ENCODE measurements around the gene GDF3.
"Not testable (repeated sequence)": the region's sequence is repeated elsewhere in the genome, so short reads cannot be mapped to it uniquely, and the experiment has no call there.

GDF3 gene

GRCh38 chr12:7675455-7675854, 20.1 kb downstream of the GDF3 start:
- in situ Hi-C loops (cut with MboI; ENCODE audit: low pct_unique_long_range_greater_than_20kb, low sequenced_read_pairs) = not testable (repeated sequence)
- peak; percentile 81 for DNase-seq

GRCh38 chr12:7668171-7668570, 27.4 kb downstream of the GDF3 start:
- DNase-seq = no peak
- in situ Hi-C loops (cut with MboI; ENCODE audit: low pct_unique_long_range_greater_than_20kb, low sequenced_read_pairs) = no loop called here

- DNase-seq = peak; percentile 86
- in situ Hi-C loops (cut with MboI; ENCODE audit: low pct_unique_long_range_greater_than_20kb, low sequenced_read_pairs) = no loop called here
Measured at GRCh38 chr12:7667125-7667524, 28.4 kb downstream of the GDF3 start.

GRCh38 chr12:7666595-7666994, 29.0 kb downstream of the GDF3 start:
- no peak for DNase-seq
- in situ Hi-C loops (cut with MboI; ENCODE audit: low pct_unique_long_range_greater_than_20kb, low sequenced_read_pairs) = no loop called here

DNA sequence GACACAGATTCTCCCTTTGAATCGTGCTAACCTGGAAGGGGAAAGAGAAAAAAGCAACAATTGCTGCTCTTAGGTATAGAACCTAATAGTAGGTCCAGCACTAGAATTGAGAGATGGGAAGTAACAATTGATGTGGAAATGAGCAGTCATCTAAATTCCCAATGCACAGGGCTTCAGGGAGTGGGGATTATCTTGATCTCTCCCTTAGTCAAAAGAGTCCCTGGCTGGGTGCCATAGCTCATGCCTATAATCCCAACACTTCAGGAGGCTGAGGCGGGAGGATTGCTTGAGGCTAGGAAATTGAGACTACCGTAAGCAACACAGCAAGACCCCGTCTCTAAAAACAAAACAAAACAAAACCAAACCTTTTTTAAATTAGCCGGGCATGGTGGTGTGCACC, 33.8 kb downstream of the GDF3 start:
- no peak for DNase-seq
- in situ Hi-C loops (cut with MboI; ENCODE audit: low pct_unique_long_range_greater_than_20kb, low sequenced_read_pairs) = no loop called here

GRCh38 chr12:7656121-7656520, 39.5 kb downstream of the GDF3 start:
- in situ Hi-C loops (cut with MboI; ENCODE audit: low pct_unique_long_range_greater_than_20kb, low sequenced_read_pairs) = no loop called here
- DNase-seq = no peak

- DNase-seq = no peak
- in situ Hi-C loops (cut with MboI; ENCODE audit: low pct_unique_long_range_greater_than_20kb, low sequenced_read_pairs) = no loop called here
Measured at GRCh38 chr12:7650091-7650490, 45.5 kb downstream of the GDF3 start.

DNA sequence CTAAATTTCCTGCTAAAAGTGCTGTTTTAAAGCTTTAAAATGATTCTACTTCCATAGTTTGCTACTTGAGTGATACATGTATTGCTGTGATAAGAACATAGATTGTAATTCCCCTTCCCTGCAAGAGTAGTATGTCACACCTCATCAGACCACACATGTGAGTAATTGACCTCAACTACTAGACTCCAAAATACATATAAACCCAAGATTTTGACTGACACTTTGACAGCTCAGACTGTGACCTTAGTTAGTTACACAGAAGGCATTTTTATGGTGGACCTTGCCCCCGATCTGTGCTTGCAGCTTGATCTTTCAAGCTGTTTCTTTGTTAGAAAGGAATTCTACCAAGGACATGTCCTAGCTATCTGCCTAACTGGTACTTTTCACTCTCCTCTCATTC, 48.5 kb downstream of the GDF3 start:
- in situ Hi-C loops (cut with MboI; ENCODE audit: low pct_unique_long_range_greater_than_20kb, low sequenced_read_pairs) = loop anchor here (25.0 kb wide), 1 partner anchor 435 kb away; no protein-coding TSS in a partner anchor
- no peak for DNase-seq

DNA sequence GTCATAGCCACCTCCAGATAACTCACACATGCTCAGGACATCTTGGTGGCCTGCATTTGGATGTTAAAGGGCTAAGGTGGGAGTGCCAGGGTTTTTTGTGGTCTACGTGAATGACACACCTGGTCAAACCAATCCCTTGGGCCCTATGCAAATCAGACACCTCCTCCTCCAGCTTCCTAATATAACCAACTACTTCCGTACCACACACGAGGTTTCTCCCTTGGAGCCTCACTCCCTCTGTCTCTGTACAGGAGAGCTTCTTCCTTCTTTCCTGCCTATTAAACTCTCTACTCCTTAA, 49.4 kb downstream of the GDF3 start:
- in situ Hi-C loops (cut with MboI; ENCODE audit: low pct_unique_long_range_greater_than_20kb, low sequenced_read_pairs) = loop anchor here (25.0 kb wide), 1 partner anchor 434 kb away; no protein-coding TSS in a partner anchor

GRCh38 chr12:7645395-7646177, 50.0 kb downstream of the GDF3 start:
- in situ Hi-C loops (cut with MboI; ENCODE audit: low pct_unique_long_range_greater_than_20kb, low sequenced_read_pairs) = loop anchor here (25.0 kb wide), 1 partner anchor 433 kb away; no protein-coding TSS in a partner anchor
- DNase-seq = peak; percentile 48

More for the DNA sequence above, 49.4 kb downstream of the GDF3 start:
- DNase-seq = no peak

DNA sequence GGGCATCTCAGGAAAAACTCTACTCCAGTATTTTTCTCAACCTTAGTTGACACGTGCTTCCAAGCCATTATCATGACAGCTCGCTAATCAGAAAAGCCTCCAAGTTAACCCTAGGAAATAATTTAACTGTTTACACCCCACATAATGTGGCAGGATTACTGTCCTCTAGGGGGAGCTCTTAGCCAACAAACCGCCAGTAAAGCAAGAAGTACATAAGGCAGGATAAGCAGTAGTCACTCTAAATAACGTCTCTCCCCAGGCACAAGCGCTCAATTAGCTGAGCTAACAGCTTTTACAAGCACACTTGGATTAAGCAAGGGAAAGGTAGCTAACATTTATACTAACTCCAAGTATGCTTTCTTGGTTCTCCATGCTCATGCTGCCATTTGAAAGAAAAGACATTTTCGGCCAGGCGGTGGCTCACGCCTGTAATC, 52.7 kb downstream of the GDF3 start:
- DNase-seq = peak; percentile 50
- in situ Hi-C loops (cut with MboI; ENCODE audit: low pct_unique_long_range_greater_than_20kb, low sequenced_read_pairs) = loop anchor here (25.0 kb wide), 1 partner anchor 431 kb away; no protein-coding TSS in a partner anchor

GRCh38 chr12:7642287-7642686, 53.3 kb downstream of the GDF3 start:
- in situ Hi-C loops (cut with MboI; ENCODE audit: low pct_unique_long_range_greater_than_20kb, low sequenced_read_pairs) = loop anchor here (25.0 kb wide), 1 partner anchor 430 kb away; no protein-coding TSS in a partner anchor
- DNase-seq = no peak

- DNase-seq = not testable (repeated sequence)
- in situ Hi-C loops (cut with MboI; ENCODE audit: low pct_unique_long_range_greater_than_20kb, low sequenced_read_pairs) = loop anchor here (25.0 kb wide), 1 partner anchor 428 kb away; no protein-coding TSS in a partner anchor
Measured at GRCh38 chr12:7640123-7640995, 55.2 kb downstream of the GDF3 start.
